ENCODE data around the gene SHMT2.

DNA sequence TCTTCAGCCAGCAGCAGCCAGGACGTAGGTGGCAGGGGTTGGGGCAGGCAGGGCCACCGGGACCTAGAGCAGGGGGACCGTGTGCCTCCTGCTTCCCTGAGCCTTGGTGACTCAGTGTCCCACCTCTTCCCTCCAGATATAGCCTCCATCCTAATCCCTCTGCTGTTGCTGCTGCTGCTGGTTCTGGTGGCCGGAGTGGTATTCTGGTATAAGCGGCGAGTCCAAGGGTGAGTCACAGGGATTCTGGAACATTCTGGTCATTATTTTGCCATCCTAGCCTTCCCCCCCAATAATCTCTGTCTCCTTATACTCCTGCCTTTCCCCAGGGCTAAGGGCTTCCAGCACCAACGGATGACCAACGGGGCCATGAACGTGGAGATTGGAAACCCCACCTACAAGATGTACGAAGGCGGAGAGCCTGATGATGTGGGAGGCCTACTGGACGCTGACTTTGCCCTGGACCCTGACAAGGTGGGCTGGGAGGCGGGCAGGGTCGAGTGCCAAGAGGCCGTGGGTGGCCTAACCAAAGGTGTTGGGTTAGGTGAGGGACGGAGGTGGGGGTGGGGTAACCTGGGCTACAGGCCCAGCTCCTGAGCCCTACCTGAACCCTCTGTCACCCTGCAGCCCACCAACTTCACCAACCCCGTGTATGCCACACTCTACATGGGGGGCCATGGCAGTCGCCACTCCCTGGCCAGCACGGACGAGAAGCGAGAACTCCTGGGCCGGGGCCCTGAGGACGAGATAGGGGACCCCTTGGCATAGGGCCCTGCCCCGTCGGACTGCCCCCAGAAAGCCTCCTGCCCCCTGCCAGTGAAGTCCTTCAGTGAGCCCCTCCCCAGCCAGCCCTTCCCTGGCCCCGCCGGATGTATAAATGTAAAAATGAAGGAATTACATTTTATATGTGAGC is 17.5 kb upstream of the SHMT2 start:
- TF ChIP-seq NFE2L1 (CRISPR knock-in tag; IDR thresholded peaks at IDR 0.05; ENCODE audit: borderline replicate concordance) (no peak), NFE2 (CRISPR knock-in tag; IDR thresholded peaks at IDR 0.05) (no peak), GZF1 (CRISPR knock-in tag; IDR thresholded peaks at IDR 0.05) (no peak), PITX1 (CRISPR knock-in tag; IDR thresholded peaks at IDR 0.05) (no peak), ZNF589 (CRISPR knock-in tag; conservative IDR thresholded peaks at IDR 0.05) (no peak), PLRG1 (conservative IDR thresholded peaks at IDR 0.05) (no peak), NR2C2 (CRISPR knock-in tag; IDR thresholded peaks at IDR 0.05; ENCODE audit: borderline replicate concordance) (no peak), ZZZ3 (CRISPR knock-in tag; IDR thresholded peaks at IDR 0.05; ENCODE audit: borderline replicate concordance) (no peak), ZNF660 (CRISPR knock-in tag; IDR thresholded peaks at IDR 0.05; ENCODE audit: borderline replicate concordance, low read depth) (no peak)
- TF ChIP-seq, protein P1, sequence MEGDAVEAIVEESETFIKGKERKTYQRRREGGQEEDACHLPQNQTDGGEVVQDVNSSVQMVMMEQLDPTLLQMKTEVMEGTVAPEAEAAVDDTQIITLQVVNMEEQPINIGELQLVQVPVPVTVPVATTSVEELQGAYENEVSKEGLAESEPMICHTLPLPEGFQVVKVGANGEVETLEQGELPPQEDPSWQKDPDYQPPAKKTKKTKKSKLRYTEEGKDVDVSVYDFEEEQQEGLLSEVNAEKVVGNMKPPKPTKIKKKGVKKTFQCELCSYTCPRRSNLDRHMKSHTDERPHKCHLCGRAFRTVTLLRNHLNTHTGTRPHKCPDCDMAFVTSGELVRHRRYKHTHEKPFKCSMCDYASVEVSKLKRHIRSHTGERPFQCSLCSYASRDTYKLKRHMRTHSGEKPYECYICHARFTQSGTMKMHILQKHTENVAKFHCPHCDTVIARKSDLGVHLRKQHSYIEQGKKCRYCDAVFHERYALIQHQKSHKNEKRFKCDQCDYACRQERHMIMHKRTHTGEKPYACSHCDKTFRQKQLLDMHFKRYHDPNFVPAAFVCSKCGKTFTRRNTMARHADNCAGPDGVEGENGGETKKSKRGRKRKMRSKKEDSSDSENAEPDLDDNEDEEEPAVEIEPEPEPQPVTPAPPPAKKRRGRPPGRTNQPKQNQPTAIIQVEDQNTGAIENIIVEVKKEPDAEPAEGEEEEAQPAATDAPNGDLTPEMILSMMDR (CRISPR knock-in tag; IDR thresholded peaks at IDR 0.05): no peak
- TF ChIP-seq, protein P2, sequence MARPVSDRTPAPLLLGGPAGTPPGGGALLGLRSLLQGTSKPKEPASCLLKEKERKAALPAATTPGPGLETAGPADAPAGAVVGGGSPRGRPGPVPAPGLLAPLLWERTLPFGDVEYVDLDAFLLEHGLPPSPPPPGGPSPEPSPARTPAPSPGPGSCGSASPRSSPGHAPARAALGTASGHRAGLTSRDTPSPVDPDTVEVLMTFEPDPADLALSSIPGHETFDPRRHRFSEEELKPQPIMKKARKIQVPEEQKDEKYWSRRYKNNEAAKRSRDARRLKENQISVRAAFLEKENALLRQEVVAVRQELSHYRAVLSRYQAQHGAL (CRISPR knock-in tag; IDR thresholded peaks at IDR 0.05; ENCODE audit: not compliant biosample characterization): no peak

Measured in HepG2 (cell line).